Measurements from ENCODE around the gene CLK3. TPM values are rescaled to one million over a fixed set of nuclear protein-coding genes. Genes with fewer than 3 reads are reported as not detected.
"Not testable (repeated sequence)": the region's sequence is repeated elsewhere in the genome, so short reads cannot be mapped to it uniquely, and the experiment has no call there.

CLK3 gene
- total and polyA plus RNA-seq, 10 of the 15 experiments (the other 5 are each of a cell fraction or from before 2014, with no cell fraction given) = 3.3 to 169 (median 66.2) TPM

DNA sequence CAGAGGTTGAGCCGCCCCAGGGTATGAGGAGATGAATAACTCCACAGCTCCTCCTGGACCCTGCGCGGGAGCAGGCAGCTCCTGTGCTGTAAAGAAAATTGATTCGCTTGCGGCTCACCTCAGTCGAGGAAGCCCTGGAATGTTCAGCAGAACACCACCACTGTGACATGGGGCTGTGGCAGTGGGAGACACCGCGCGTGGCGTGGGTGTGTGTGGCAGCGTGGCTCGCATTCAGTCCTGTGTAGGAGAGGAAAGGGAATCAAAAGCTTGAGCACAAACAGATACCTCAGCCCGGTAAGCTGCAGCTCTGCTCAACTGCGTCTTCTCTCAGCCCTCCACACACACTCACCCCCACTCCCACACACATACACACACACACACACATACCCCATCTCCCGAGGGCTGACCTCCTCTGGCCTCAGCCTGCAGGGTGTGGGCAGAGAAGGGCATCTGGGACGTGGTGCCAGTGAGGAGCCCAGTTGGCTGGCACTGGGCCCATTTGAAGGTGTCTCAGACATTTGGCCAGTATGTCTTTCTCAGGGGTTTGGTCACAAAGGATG lies 18.4 kb upstream of the CLK3 start:
- peaks cover 22 to 25% of the 10 kb centered on the region in 2 experiments for H3K36me3 ChIP-seq (ENCODE audit: control insufficient read depth in 2 of 2, insufficient read depth in 2 of 2, low read length in 1 of 2)
- H3K4me1 ChIP-seq (ENCODE audit: control insufficient read depth, insufficient read depth, low read length) = peaks cover 12% of the 10 kb centered on the region; the same call in 1 of the 2 replicates
- H3K27ac ChIP-seq (ENCODE audit: control insufficient read depth, insufficient read depth); ATAC-seq; in situ Hi-C loops (cut with MboI); H3K4me3 ChIP-seq; FAIRE-seq; H4K20me1 ChIP-seq (ENCODE audit: control insufficient read depth, insufficient read depth); H3K9me3 ChIP-seq (replicated peaks; ENCODE audit: control insufficient read depth, insufficient read depth, low read length); H2AFZ ChIP-seq (ENCODE audit: control insufficient read depth, low read depth, low read length); BruUV-seq (replicated peaks); H3K79me2 ChIP-seq (ENCODE audit: control insufficient read depth, insufficient read depth, low read length); DNase-seq (ENCODE audit: low read depth, low spot score); H3K4me2 ChIP-seq (ENCODE audit: control insufficient read depth, insufficient read depth); intact Hi-C loops (cut with micrococcal nuclease; ENCODE audit: unreplicated experiment); H3K27me3 ChIP-seq (replicated peaks in 1 of 2; ENCODE audit: control insufficient read depth in 2 of 2, insufficient read depth in 2 of 2, low read length in 1 of 2); H3K9ac ChIP-seq (ENCODE audit: control insufficient read depth, insufficient read depth, low read length): not testable (repeated sequence)
- SMC1A ChIA-PET (ENCODE audit: uncharacterized antibody, unreplicated experiment) = interaction anchor here (1.0 to 1.5 kb wide), 5 partner anchors 17 to 103 kb away, joined by 3 to 10 read pairs (median 4); no protein-coding TSS in a partner anchor
- POLR2A ChIA-PET = interaction anchor here (1.6 to 2.0 kb wide), 2 partner anchors 17 to 57 kb away, joined by 6 to 17 read pairs; partner anchors contain the start of genes ARID3B and CLK3
- RAD21 ChIA-PET (ENCODE audit: unreplicated experiment) = interaction anchor here (0.7 to 1.6 kb wide), 3 partner anchors 16 to 55 kb away, joined by 4 to 7 read pairs (median 6); no protein-coding TSS in a partner anchor
- CTCF ChIA-PET = interaction anchor here (1.1 to 2.0 kb wide), 4 partner anchors 19 to 215 kb away, joined by 3 to 6 read pairs (median 4); no protein-coding TSS in a partner anchor
- WGBS (ENCODE audit: insufficient coverage, insufficient replicate concordance, low lambda C conversion rate, missing lambda C conversion rate) = 96% methylated on average over 12 of the region's 16 CpGs

DNA sequence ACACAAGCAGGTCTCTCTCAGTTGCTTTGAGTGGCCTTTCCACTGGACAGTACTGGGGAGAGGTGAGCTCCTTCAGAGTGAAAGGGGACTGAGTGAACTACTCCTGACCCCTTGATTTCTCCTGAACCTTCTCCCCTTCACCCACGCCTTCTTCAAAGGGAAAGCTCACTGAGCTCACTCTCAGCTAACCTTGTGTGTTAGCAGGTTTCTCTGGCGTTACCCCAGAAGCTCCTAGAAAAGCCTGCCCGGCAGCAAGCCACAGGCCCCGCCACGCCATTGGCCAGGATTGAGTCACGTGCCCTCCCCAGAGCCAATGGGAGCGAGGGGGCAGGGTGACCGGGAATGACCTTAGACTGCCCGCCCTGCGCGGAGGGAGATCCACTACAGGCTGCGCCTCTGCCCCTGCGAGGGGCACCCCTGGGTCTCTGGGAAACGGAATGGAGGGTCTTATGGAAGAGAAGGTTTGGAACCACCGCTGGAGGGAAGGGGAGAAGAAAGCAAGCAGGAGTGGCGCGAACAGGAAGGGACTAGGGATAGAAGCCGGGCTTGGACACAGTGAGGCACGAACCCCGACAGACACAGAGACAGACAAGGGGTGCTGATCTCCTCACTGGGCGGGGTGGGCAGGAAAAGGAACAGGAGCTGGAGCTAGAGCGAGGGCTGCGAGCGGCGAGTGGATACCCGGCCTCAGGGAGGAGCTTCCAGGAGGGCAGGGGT lies 17.4 kb upstream of the CLK3 start:
- DNase-seq (ENCODE audit: low read depth, low spot score) (peak; percentile 69), ATAC-seq (peak; percentile 99), FAIRE-seq (peak; percentile 99)
- POLR2A ChIA-PET = interaction anchor here (0.6 to 2.0 kb wide), 6 partner anchors 13 to 213 kb away, joined by 3 to 17 read pairs (median 4); partner anchors contain the start of genes ARID3B and CLK3
- peak overlapping the region; percentile 95 for H3K4me2 ChIP-seq (ENCODE audit: control insufficient read depth, insufficient read depth)
- under 1% methylated on average over 26 of the region's 26 CpGs for WGBS (ENCODE audit: insufficient coverage, insufficient replicate concordance, low lambda C conversion rate, missing lambda C conversion rate)
- H3K36me3 ChIP-seq (ENCODE audit: control insufficient read depth in 2 of 2, insufficient read depth in 2 of 2, low read length in 1 of 2) = peaks cover 13 to 15% of the 10 kb centered on the region in 2 experiments; a peak in 3 of 4 replicates
- H3K27ac ChIP-seq (ENCODE audit: control insufficient read depth, insufficient read depth) = peak overlapping the region; percentile 73
- CTCF ChIA-PET = interaction anchor here (0.5 to 2.0 kb wide), 10 partner anchors 14 to 224 kb away, joined by 3 to 13 read pairs (median 3); no protein-coding TSS in a partner anchor
- no TSS peak for BruUV-seq (replicated peaks)
- intact Hi-C loops (cut with micrococcal nuclease; ENCODE audit: unreplicated experiment) = no loop called here
- H3K4me1 ChIP-seq (ENCODE audit: control insufficient read depth, insufficient read depth, low read length) = peaks cover 12% of the 10 kb centered on the region; the same call in 1 of the 2 replicates
- H3K4me3 ChIP-seq = peak overlapping the region; percentile 74
- no peaks in the 10 kb centered on the region for H3K27me3 ChIP-seq (replicated peaks in 1 of 2; ENCODE audit: control insufficient read depth in 2 of 2, insufficient read depth in 2 of 2, low read length in 1 of 2)
- H2AFZ ChIP-seq (ENCODE audit: control insufficient read depth, low read depth, low read length) = peak overlapping the region; percentile 80
- in situ Hi-C loops (cut with MboI) = no loop called here
- no peaks in the 10 kb centered on the region for H4K20me1 ChIP-seq (ENCODE audit: control insufficient read depth, insufficient read depth)
- peak overlapping the region; percentile 81 for H3K9ac ChIP-seq (ENCODE audit: control insufficient read depth, insufficient read depth, low read length)
- RAD21 ChIA-PET (ENCODE audit: unreplicated experiment) = interaction anchor here (0.7 to 1.6 kb wide), 7 partner anchors 12 to 58 kb away, joined by 3 to 7 read pairs (median 3); partner anchors contain the start of genes ARID3B and CLK3
- SMC1A ChIA-PET (ENCODE audit: uncharacterized antibody, unreplicated experiment) = interaction anchor here (0.6 to 1.5 kb wide), 10 partner anchors 10 to 173 kb away, joined by 3 to 10 read pairs (median 4); no protein-coding TSS in a partner anchor
- no peaks in the 10 kb centered on the region for H3K9me3 ChIP-seq (replicated peaks; ENCODE audit: control insufficient read depth, insufficient read depth, low read length)
- H3K79me2 ChIP-seq (ENCODE audit: control insufficient read depth, insufficient read depth, low read length) = peaks cover 3% of the 10 kb centered on the region
- TF ChIP-seq ESRRA (IDR thresholded peaks at IDR 0.05; ENCODE audit: low read length) (no peak), SIN3A (IDR thresholded peaks at IDR 0.05; ENCODE audit: low read depth, low read length) (peak; percentile 39; the same call in 1 of the 2 replicates), ZNF622 (IDR thresholded peaks at IDR 0.05) (no peak), HDAC6 (IDR thresholded peaks at IDR 0.05; ENCODE audit: unreplicated experiment) (no peak), SMAD1 (IDR thresholded peaks at IDR 0.05; ENCODE audit: low read depth, partially characterized antibody) (peak; percentile 43), BRCA1 (IDR thresholded peaks at IDR 0.05; ENCODE audit: low read depth, low read length) (no peak), RAD51 (IDR thresholded peaks at IDR 0.05) (peak; percentile 97), GABPA (IDR thresholded peaks at IDR 0.05; ENCODE audit: low read depth) (no peak), CBX5 (IDR thresholded peaks at IDR 0.05; ENCODE audit: low read depth) (no peak)
- TF ChIP-seq, protein P1, sequence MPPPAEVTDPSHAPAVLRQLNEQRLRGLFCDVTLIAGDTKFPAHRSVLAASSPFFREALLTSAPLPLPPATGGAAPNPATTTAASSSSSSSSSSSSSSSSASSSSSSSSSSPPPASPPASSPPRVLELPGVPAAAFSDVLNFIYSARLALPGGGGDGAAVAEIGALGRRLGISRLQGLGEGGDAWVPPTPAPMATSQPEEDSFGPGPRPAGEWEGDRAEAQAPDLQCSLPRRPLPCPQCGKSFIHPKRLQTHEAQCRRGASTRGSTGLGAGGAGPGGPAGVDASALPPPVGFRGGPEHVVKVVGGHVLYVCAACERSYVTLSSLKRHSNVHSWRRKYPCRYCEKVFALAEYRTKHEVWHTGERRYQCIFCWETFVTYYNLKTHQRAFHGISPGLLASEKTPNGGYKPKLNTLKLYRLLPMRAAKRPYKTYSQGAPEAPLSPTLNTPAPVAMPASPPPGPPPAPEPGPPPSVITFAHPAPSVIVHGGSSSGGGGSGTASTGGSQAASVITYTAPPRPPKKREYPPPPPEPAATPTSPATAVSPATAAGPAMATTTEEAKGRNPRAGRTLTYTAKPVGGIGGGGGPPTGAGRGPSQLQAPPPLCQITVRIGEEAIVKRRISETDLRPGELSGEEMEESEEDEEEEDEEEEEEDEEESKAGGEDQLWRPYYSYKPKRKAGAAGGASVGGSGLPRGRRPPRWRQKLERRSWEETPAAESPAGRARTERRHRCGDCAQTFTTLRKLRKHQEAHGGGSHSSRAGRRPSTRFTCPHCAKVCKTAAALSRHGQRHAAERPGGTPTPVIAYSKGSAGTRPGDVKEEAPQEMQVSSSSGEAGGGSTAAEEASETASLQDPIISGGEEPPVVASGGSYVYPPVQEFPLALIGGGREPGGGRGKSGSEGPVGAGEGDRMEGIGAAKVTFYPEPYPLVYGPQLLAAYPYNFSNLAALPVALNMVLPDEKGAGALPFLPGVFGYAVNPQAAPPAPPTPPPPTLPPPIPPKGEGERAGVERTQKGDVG (CRISPR knock-in tag; IDR thresholded peaks at IDR 0.05) = no peak; the same call in 1 of the 2 replicates
- TF ChIP-seq, protein P2, sequence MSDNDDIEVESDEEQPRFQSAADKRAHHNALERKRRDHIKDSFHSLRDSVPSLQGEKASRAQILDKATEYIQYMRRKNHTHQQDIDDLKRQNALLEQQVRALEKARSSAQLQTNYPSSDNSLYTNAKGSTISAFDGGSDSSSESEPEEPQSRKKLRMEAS (IDR thresholded peaks at IDR 0.05; ENCODE audit: low read depth, low read length) = peak; percentile 93
